Left ventricle myocardium inferior (tissue), 1 donor: ENCODE measurements around the gene SPRR2D. TPM values are rescaled to one million over a fixed set of nuclear protein-coding genes. Genes with fewer than 3 reads are reported as not detected.

Experiments used
- DNase-seq: peaks from one replicate; pipeline ENCODE4 v3.0.0-alpha.2; 2020
- H3K27ac ChIP-seq: fragments of 200-600 bp; replicated peaks from 2 replicates; pipeline ENCODE4 v1.8.0; 2021
- H3K27me3 ChIP-seq: fragments of 200-600 bp; 2 replicates; pipeline ENCODE4 v1.8.0; 2021; ENCODE audit warnings: low read depth
- H3K36me3 ChIP-seq: fragments of 200-600 bp; 2 replicates; pipeline ENCODE4 v1.8.0; 2021
- H3K4me1 ChIP-seq: fragments of 200-600 bp; 2 replicates; pipeline ENCODE4 v1.8.0; 2021
- H3K4me3 ChIP-seq: fragments of 200-600 bp; 2 replicates; pipeline ENCODE4 v1.8.0; 2021; ENCODE audit warnings: mild to moderate bottlenecking, moderate library complexity
- H3K9me3 ChIP-seq: fragments of 200-600 bp; replicated peaks from 2 replicates; pipeline ENCODE4 v1.8.0; 2021
- CTCF ChIP-seq: fragments of 200-600 bp; IDR thresholded peaks from 2 replicates; pipeline ENCODE4 v1.8.0; 2021; ENCODE audit warnings: antibody characterized with exemption, mild to moderate bottlenecking, borderline replicate concordance
- intact Hi-C: fragments of 100-400 bp; cut with micrococcal nuclease; formaldehyde crosslinking; loops from one replicate; pipeline ENCODE4 v1.11.0; 2022
- total RNA-seq: library from RNA; stranded (reverse); fragmentation: NEBNext Ultra II Directional; extraction: Animal tissue kit (Norgen Biotek cat#: 25700); gene quantifications from one replicate; pipeline ENCODE4 v1.2.1, GENCODE V29; 2021
- donor health status: DM: no; HTN: yes; CAD: no; lungs with severe emphysema.

The SPRR2D gene
- total RNA-seq, 1 donor from 2014 or later, result not detected

- Histone ChIP-seq H3K36me3 (no peaks in the 10 kb centered on the region), H3K9me3 (peaks cover 8% of the 10 kb centered on the region), H3K27me3 (peaks cover 4% of the 10 kb centered on the region), H3K4me3 (no peak overlapping the region), H3K4me1 (no peaks in the 10 kb centered on the region), H3K27ac (no peak overlapping the region)
- intact Hi-C loops, result no loop called here
- no peak for DNase-seq
- TF ChIP-seq CTCF, result no peak
These were observed 40.6 kb downstream of the SPRR2D start for GRCh38 chr1:153000294-153000693.

GRCh38 chr1:152999818-153000217, 41.1 kb downstream of the SPRR2D start:
- intact Hi-C loops, result no loop called here
- no peak overlapping the region for H3K27ac ChIP-seq
- H3K9me3 ChIP-seq, result peaks cover 13% of the 10 kb centered on the region
- no peaks in the 10 kb centered on the region for H3K36me3 ChIP-seq
- no peak overlapping the region for H3K4me3 ChIP-seq
- TF ChIP-seq CTCF, result no peak
- H3K4me1 ChIP-seq, result no peaks in the 10 kb centered on the region
- peaks cover 4% of the 10 kb centered on the region for H3K27me3 ChIP-seq
- DNase-seq, result no peak

GRCh38 chr1:152998476-152998875, 42.4 kb downstream of the SPRR2D start:
- no peak overlapping the region for H3K4me3 ChIP-seq
- intact Hi-C loops, result no loop called here

GRCh38 chr1:152997901-152998300, 43.0 kb downstream of the SPRR2D start:
- Histone ChIP-seq H3K9me3 (peaks cover 26% of the 10 kb centered on the region), H3K4me3 (no peak overlapping the region), H3K27me3 (peaks cover 4% of the 10 kb centered on the region), H3K36me3 (no peaks in the 10 kb centered on the region), H3K4me1 (no peaks in the 10 kb centered on the region), H3K27ac (no peak overlapping the region)
- no peak for TF ChIP-seq CTCF
- no peak for DNase-seq
- intact Hi-C loops, result no loop called here

More at GRCh38 chr1:152998476-152998875, 42.4 kb downstream of the SPRR2D start:
- DNase-seq, result no peak
- peaks cover 4% of the 10 kb centered on the region for H3K27me3 ChIP-seq
- H3K4me1 ChIP-seq, result no peaks in the 10 kb centered on the region
- peaks cover 26% of the 10 kb centered on the region for H3K9me3 ChIP-seq
- no peaks in the 10 kb centered on the region for H3K36me3 ChIP-seq
- no peak overlapping the region for H3K27ac ChIP-seq
- TF ChIP-seq CTCF, result no peak

- no peaks in the 10 kb centered on the region for H3K4me1 ChIP-seq
- no peak for DNase-seq
- TF ChIP-seq CTCF, result no peak
- no peak overlapping the region for H3K4me3 ChIP-seq
- no peaks in the 10 kb centered on the region for H3K36me3 ChIP-seq
- peaks cover 26% of the 10 kb centered on the region for H3K9me3 ChIP-seq
- intact Hi-C loops, result no loop called here
- H3K27me3 ChIP-seq, result peaks cover 4% of the 10 kb centered on the region
- no peak overlapping the region for H3K27ac ChIP-seq
These were observed 44.1 kb downstream of the SPRR2D start for GRCh38 chr1:152996633-152997400.
